Astrocyte (in vitro differentiated cells and primary cell): ENCODE results near the gene FOXL1. TPM values are rescaled to one million over a fixed set of nuclear protein-coding genes. Genes with fewer than 3 reads are reported as not detected.

Source experiments
- DNase-seq: peaks from one replicate; pipeline ENCODE4 v3.0.0-alpha.2; 2010; ENCODE audit warnings: low read depth
- FAIRE-seq: peaks from 2 replicates; lab custom pipeline; 2011; peaks lifted over from hg19 to GRCh38; lab: Jason Lieb, UNC
- H2AFZ ChIP-seq: 2 replicates; pipeline ENCODE4 v1.6.0; 2012; ENCODE audit warnings: low read depth, low read length, inconsistent platforms
- H3K27ac ChIP-seq: 2 replicates; pipeline ENCODE4 v1.5.1; 2011; ENCODE audit warnings: low read depth, low read length, inconsistent platforms
- H3K27me3 ChIP-seq: 2 replicates; pipeline ENCODE4 v1.6.0; 2011; ENCODE audit warnings: low read length, inconsistent platforms; ENCODE audit not compliant: insufficient read depth
- H3K36me3 ChIP-seq: 2 replicates; pipeline ENCODE4 v1.5.1; 2011; ENCODE audit warnings: low read length, inconsistent platforms; ENCODE audit not compliant: insufficient read depth
- H3K4me1 ChIP-seq: 2 replicates; pipeline ENCODE4 v1.5.1; 2011; ENCODE audit warnings: low read length, inconsistent platforms; ENCODE audit not compliant: insufficient read depth
- H3K4me2 ChIP-seq: 2 replicates; pipeline ENCODE4 v1.6.0; 2012; ENCODE audit warnings: low read length, inconsistent platforms
- H3K4me3 ChIP-seq: 2 replicates; pipeline ENCODE4 v1.5.1; 2011; ENCODE audit warnings: low read depth, mild to moderate bottlenecking, low read length, inconsistent platforms; ENCODE audit not compliant: insufficient read depth
- H3K79me2 ChIP-seq: 2 replicates; pipeline ENCODE4 v1.6.0; 2012; ENCODE audit warnings: mild to moderate bottlenecking, low read length, inconsistent platforms; ENCODE audit not compliant: insufficient read depth
- H3K9ac ChIP-seq: 2 replicates; pipeline ENCODE4 v1.6.0; 2012; ENCODE audit warnings: mild to moderate bottlenecking, low read length, inconsistent platforms
- H3K9me3 ChIP-seq: 2 replicates; pipeline ENCODE4 v1.5.1; 2012; ENCODE audit warnings: low read depth, mild to moderate bottlenecking, low read length, inconsistent platforms; ENCODE audit not compliant: insufficient read depth
- H4K20me1 ChIP-seq: 2 replicates; pipeline ENCODE4 v1.6.0; 2012; ENCODE audit warnings: low read length, inconsistent platforms; ENCODE audit not compliant: insufficient read depth
- H3K27ac Mint-ChIP-seq: one replicate; pipeline ENCODE4 v1.8.0; 2021; ENCODE audit warnings: mild to moderate bottlenecking, mixed read lengths; ENCODE audit not compliant: unreplicated experiment
- H3K27me3 Mint-ChIP-seq: one replicate; pipeline ENCODE4 v1.8.0; 2021; ENCODE audit warnings: low read depth, mixed read lengths; ENCODE audit not compliant: unreplicated experiment
- H3K36me3 Mint-ChIP-seq: one replicate; pipeline ENCODE4 v1.8.0; 2021; ENCODE audit warnings: low read depth, mixed read lengths; ENCODE audit not compliant: unreplicated experiment
- H3K4me1 Mint-ChIP-seq: one replicate; pipeline ENCODE4 v1.8.0; 2021; ENCODE audit warnings: low read depth, mixed read lengths; ENCODE audit not compliant: unreplicated experiment
- H3K4me3 Mint-ChIP-seq: one replicate; pipeline ENCODE4 v1.8.0; 2021; ENCODE audit warnings: mild to moderate bottlenecking, moderate library complexity, mixed read lengths; ENCODE audit not compliant: unreplicated experiment
- H3K9me3 Mint-ChIP-seq: one replicate; pipeline ENCODE4 v1.8.0; 2021; ENCODE audit warnings: mild to moderate bottlenecking, mixed read lengths; ENCODE audit not compliant: unreplicated experiment
- CTCF ChIP-seq: IDR thresholded peaks from 2 replicates; pipeline ENCODE4 v1.5.1; 2011; ENCODE audit warnings: low read depth, mild to moderate bottlenecking, inconsistent platforms, low read length, moderate library complexity; ENCODE audit not compliant: insufficient read depth
- EZH2 ChIP-seq: IDR thresholded peaks from 2 replicates; pipeline ENCODE4 v1.6.1; 2012; ENCODE audit warnings: mild to moderate bottlenecking, low read length, inconsistent platforms; ENCODE audit not compliant: insufficient read depth
- total RNA-seq: library from RNA; stranded (reverse); gene quantifications from 2 replicates; pipeline ENCODE4 v1.2.1, GENCODE V29; 2021

The FOXL1 gene
- total RNA-seq, 1 donor from 2014 or later = 6.1 TPM

DNA sequence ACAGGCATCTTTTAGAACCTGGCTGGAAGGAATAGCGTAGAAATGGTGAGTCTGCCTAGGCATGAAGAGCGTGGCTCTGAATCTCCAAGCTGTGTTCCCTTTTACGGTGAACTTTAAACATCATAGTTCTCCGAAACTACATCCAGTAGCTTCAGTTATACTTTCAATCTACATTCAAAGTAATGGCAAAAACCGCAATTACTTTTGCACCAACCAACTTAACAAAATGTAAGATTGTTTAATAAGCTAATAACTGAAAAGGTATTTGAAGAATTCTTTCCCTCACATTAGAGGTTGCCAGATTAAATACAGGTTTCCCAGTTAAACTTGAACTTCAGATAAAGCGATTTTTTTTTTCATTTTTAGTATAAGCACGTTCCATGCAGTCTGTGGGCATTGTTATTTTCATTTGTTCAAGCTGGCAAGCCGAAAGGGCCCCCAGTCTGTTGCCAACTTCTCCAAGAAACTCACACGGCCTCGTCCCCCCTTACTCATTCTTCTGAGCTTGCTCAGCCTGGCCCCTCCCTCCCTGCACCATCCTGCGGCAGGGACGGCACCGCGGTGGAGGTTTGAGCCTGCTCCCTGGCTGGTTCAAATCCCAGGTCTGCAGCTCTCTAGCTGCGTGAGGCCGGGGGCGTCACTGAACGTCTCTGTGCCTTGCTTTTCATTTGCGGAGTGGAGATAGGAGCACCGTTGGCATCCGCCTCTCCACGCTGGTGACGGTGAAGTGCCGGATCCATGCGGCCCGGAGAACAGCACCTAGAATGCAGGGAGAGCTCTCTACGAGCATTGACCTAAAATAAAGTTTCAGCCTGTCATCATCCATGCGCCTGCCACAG is 19.8 kb upstream of the FOXL1 start:
- H3K4me3 ChIP-seq = no peak overlapping the region
- no peak overlapping the region for H3K4me2 ChIP-seq
- H3K79me2 ChIP-seq = peaks cover 12% of the 10 kb centered on the region
- no peaks in the 10 kb centered on the region for H4K20me1 ChIP-seq
- no peak overlapping the region for H2AFZ ChIP-seq
- FAIRE-seq (no peak), DNase-seq (no peak)
- no peaks in the 10 kb centered on the region for H3K27me3 ChIP-seq
- TF ChIP-seq CTCF (no peak), EZH2 (no peak)
- peaks cover 17% of the 10 kb centered on the region for H3K4me1 ChIP-seq
- Mint-ChIP-seq H3K27me3 (peaks cover 16% of the 10 kb centered on the region), H3K9me3 (no peaks in the 10 kb centered on the region), H3K36me3 (no peaks in the 10 kb centered on the region), H3K4me1 (no peaks in the 10 kb centered on the region), H3K4me3 (peak overlapping the region; percentile 20), H3K27ac (no peak overlapping the region)
- no peak overlapping the region for H3K9ac ChIP-seq
- no peak overlapping the region for H3K27ac ChIP-seq
- no peaks in the 10 kb centered on the region for H3K9me3 ChIP-seq
- no peaks in the 10 kb centered on the region for H3K36me3 ChIP-seq

DNA sequence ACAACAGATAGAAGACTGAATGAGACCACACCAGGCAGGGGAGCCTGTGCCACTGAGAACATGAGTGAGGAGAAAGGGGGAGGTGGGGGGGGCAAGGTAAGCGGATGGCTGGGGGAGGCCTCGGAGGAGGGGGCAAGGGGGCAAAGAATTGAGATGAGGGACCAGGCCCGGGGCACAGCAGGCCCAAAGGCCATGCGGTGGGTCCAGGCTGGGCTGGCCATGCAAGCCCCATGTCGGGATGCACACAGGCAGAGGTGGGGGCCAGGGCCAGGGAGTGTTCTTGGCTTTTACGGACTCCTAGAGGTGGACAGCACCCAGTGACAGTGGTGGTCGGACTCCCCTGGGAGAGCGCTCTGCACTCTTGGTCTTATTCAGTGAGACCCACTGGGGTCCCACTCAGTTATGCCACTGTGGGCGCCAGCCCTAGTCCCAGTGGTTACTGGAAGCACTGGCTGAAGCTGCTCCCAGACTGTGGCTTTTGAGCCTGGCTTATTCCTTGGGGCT is 18.5 kb upstream of the FOXL1 start:
- no peak overlapping the region for H3K27ac Mint-ChIP-seq
- Histone ChIP-seq H4K20me1 (no peaks in the 10 kb centered on the region), H3K9ac (no peak overlapping the region), H3K36me3 (no peaks in the 10 kb centered on the region), H3K4me3 (no peak overlapping the region), H3K4me1 (peaks cover 17% of the 10 kb centered on the region), H3K4me2 (no peak overlapping the region), H3K79me2 (peaks cover 8% of the 10 kb centered on the region), H3K9me3 (no peaks in the 10 kb centered on the region), H3K27me3 (no peaks in the 10 kb centered on the region), H2AFZ (no peak overlapping the region), H3K27ac (no peak overlapping the region)
- FAIRE-seq = no peak
- no peak for DNase-seq
- peaks cover 22% of the 10 kb centered on the region for H3K27me3 Mint-ChIP-seq
- no peaks in the 10 kb centered on the region for H3K9me3 Mint-ChIP-seq
- TF ChIP-seq EZH2 = no peak
- no peak for TF ChIP-seq CTCF
- H3K36me3 Mint-ChIP-seq = no peaks in the 10 kb centered on the region
- no peak overlapping the region for H3K4me3 Mint-ChIP-seq
- peaks cover 3% of the 10 kb centered on the region for H3K4me1 Mint-ChIP-seq

GRCh38 chr16:86562356-86562755 is 16.0 kb upstream of the FOXL1 start:
- no peak overlapping the region for H3K27ac ChIP-seq

More at GRCh38 chr16:86562356-86562755, 16.0 kb upstream of the FOXL1 start:
- Histone ChIP-seq H2AFZ (no peak overlapping the region), H3K9ac (no peak overlapping the region), H3K36me3 (no peaks in the 10 kb centered on the region), H3K27me3 (no peaks in the 10 kb centered on the region), H3K79me2 (peaks cover 27% of the 10 kb centered on the region), H3K4me3 (no peak overlapping the region), H3K4me2 (no peak overlapping the region), H3K4me1 (peaks cover 17% of the 10 kb centered on the region), H4K20me1 (no peaks in the 10 kb centered on the region), H3K9me3 (no peaks in the 10 kb centered on the region)
- Mint-ChIP-seq H3K27ac (no peak overlapping the region), H3K36me3 (no peaks in the 10 kb centered on the region), H3K4me3 (no peak overlapping the region), H3K9me3 (no peaks in the 10 kb centered on the region), H3K4me1 (peaks cover 3% of the 10 kb centered on the region), H3K27me3 (peaks cover 34% of the 10 kb centered on the region)
- FAIRE-seq (no peak), DNase-seq (no peak)
- TF ChIP-seq CTCF (no peak), EZH2 (no peak)
